Activated CD4-positive, alpha-beta T cell treated with anti-CD3 and anti-CD28 coated beads for 4 hours (primary cell): ENCODE data around the gene CASS4.
A peak's percentile ranks its signal among the peaks of the same experiment; 100 is the strongest.
"Not testable (repeated sequence)": the region's sequence is repeated elsewhere in the genome, so short reads cannot be mapped to it uniquely, and the experiment has no call there.

Experiments
- DNase-seq, 2 donors: peaks; one replicate each; pipeline ENCODE4 v3.0.0-alpha.2; 2020

CASS4 gene

GRCh38 chr20:56411759-56412472 is at the start of gene CASS4:
CASS4 (plus strand) TSS chr20:56412260; CDS start chr20:56412459, 199 bp downstream.
- peak in 1 of 2 donors; percentile 27 for DNase-seq

GRCh38 chr20:56362833-56363413 is 49.1 kb upstream of the CASS4 start:
- DNase-seq = no peak

GRCh38 chr20:56363491-56363890 is 48.6 kb upstream of the CASS4 start:
- DNase-seq = no peak

- no peak for DNase-seq
Observed at GRCh38 chr20:56368351-56369134, 43.5 kb upstream of the CASS4 start.

- no peak for DNase-seq
Observed at GRCh38 chr20:56369179-56369578, 42.9 kb upstream of the CASS4 start.

- DNase-seq = no peak
Observed at GRCh38 chr20:56371977-56372376, 40.1 kb upstream of the CASS4 start.

- no peak for DNase-seq
Observed at GRCh38 chr20:56372850-56373249, 39.2 kb upstream of the CASS4 start.

GRCh38 chr20:56373942-56374341 is 38.1 kb upstream of the CASS4 start:
- no peak for DNase-seq

GRCh38 chr20:56376331-56376730 is 35.7 kb upstream of the CASS4 start:
- no peak for DNase-seq

- DNase-seq = no peak
Observed at GRCh38 chr20:56378386-56378785, 33.7 kb upstream of the CASS4 start.

GRCh38 chr20:56380375-56380774 is 31.7 kb upstream of the CASS4 start:
- no peak for DNase-seq

- no peak for DNase-seq
Observed at GRCh38 chr20:56381501-56381900, 30.6 kb upstream of the CASS4 start.

- no peak for DNase-seq
Observed at GRCh38 chr20:56382696-56383095, 29.4 kb upstream of the CASS4 start.

GRCh38 chr20:56383334-56383733 is 28.7 kb upstream of the CASS4 start:
- DNase-seq = no peak

- DNase-seq = no peak
Observed at GRCh38 chr20:56385130-56385529, 26.9 kb upstream of the CASS4 start.

- DNase-seq = no peak
Observed at GRCh38 chr20:56386219-56386618, 25.8 kb upstream of the CASS4 start.

GRCh38 chr20:56388882-56389281 is 23.2 kb upstream of the CASS4 start:
- DNase-seq = no peak

GRCh38 chr20:56389807-56390206 is 22.3 kb upstream of the CASS4 start:
- DNase-seq = no peak

- not testable (repeated sequence) for DNase-seq
Observed at GRCh38 chr20:56390396-56390795, 21.7 kb upstream of the CASS4 start.

- DNase-seq = no peak
Observed at GRCh38 chr20:56391037-56391436, 21.0 kb upstream of the CASS4 start.

GRCh38 chr20:56391596-56392131 is 20.4 kb upstream of the CASS4 start:
- DNase-seq = no peak

GRCh38 chr20:56392132-56392880 is 19.8 kb upstream of the CASS4 start, which contains the start of the genes AURKA and CSTF1:
AURKA (minus strand) TSS chr20:56392215; CDS start chr20:56388197, 4,018 bp downstream.
CSTF1 (plus strand) TSS chr20:56392645; CDS start chr20:56395553, 2,908 bp downstream.
- DNase-seq = peak; percentile 98 to 99
